IMR-90 (cell line): ENCODE results near the gene GCSH. TPM values are rescaled to one million over a fixed set of nuclear protein-coding genes. Genes with fewer than 3 reads are reported as not detected.

Source experiments
- ATAC-seq: fragments of 200-7000 bp; cut with Tn5 transposase; 2 replicates; pipeline ENCODE4 v1.9.1; 2020; ENCODE audit warnings: low read depth, mild to moderate bottlenecking, moderate library complexity
- BruUV-seq: library from RNA; stranded (reverse); fragments of 400-500 nt; replicated peaks from 2 replicates; lab custom pipeline; 2021; lab: Mats Ljungman, UMichigan
- CTCF ChIA-PET: fragments of 300-600 bp; formaldehyde crosslinking; extraction: SDS; loops from one replicate; lab custom pipeline; 2021; ENCODE audit warnings: antibody characterized with exemption; lab: Yijun Ruan, JAX
- POLR2A ChIA-PET: fragments of 300-600 bp; sonication (Branson Sonifier 250); formaldehyde crosslinking; loops from one replicate; lab custom pipeline; 2022; ENCODE audit warnings: antibody characterized with exemption; ENCODE audit not compliant: unreplicated experiment; lab: Charles Lee
- DNase-seq: peaks from one replicate; pipeline ENCODE4 v3.0.0; 2013
- H2AFZ ChIP-seq: replicated peaks from 2 replicates; pipeline ENCODE3; 2013; ENCODE audit warnings: low read length, mild to moderate bottlenecking; ENCODE audit not compliant: poor library complexity
- H2AK5ac ChIP-seq: 2 replicates; pipeline ENCODE4 v1.6.1; 2013; ENCODE audit warnings: low read depth, low read length, inconsistent platforms
- H2AK9ac ChIP-seq: replicated peaks from 2 replicates; pipeline ENCODE3; 2013; ENCODE audit warnings: mild to moderate bottlenecking, low read depth, low read length, moderate library complexity; ENCODE audit not compliant: poor library complexity
- H2BK120ac ChIP-seq: 2 replicates; pipeline ENCODE4 v1.6.1; 2013; ENCODE audit warnings: low read depth, low read length, inconsistent platforms
- H2BK15ac ChIP-seq: 3 replicates; pipeline ENCODE4 v1.6.1; 2013; ENCODE audit warnings: low read depth, low read length, inconsistent platforms
- H2BK20ac ChIP-seq: 2 replicates; pipeline ENCODE4 v1.6.1; 2013; ENCODE audit warnings: low read depth, mild to moderate bottlenecking, inconsistent platforms, low read length, moderate library complexity
- H2BK5ac ChIP-seq: 2 replicates; pipeline ENCODE4 v1.6.1; 2013; ENCODE audit warnings: mild to moderate bottlenecking, low read depth, low read length, inconsistent platforms; ENCODE audit not compliant: poor library complexity, severe bottlenecking
- H3K14ac ChIP-seq: replicated peaks from 2 replicates; pipeline ENCODE4 v1.6.1; 2013; ENCODE audit warnings: low read depth, low read length, inconsistent platforms
- H3K18ac ChIP-seq: 2 replicates; pipeline ENCODE4 v1.6.1; 2013; ENCODE audit warnings: low read depth, low read length, control low read depth
- H3K23ac ChIP-seq: 2 replicates; pipeline ENCODE4 v1.6.1; 2013; ENCODE audit warnings: low read depth, low read length, inconsistent platforms
- H3K27ac ChIP-seq: 2 replicates; pipeline ENCODE4 v1.5.1; 2013; ENCODE audit warnings: mild to moderate bottlenecking, control low read depth, low read length; ENCODE audit not compliant: insufficient read depth
- H3K27me3 ChIP-seq: 2 replicates; pipeline ENCODE4 v1.6.1; 2013; ENCODE audit warnings: low read length; ENCODE audit not compliant: control insufficient read depth, insufficient read depth
- H3K36me3 ChIP-seq: 2 replicates; pipeline ENCODE4 v1.6.1; 2013; ENCODE audit warnings: low read length, mixed read lengths; ENCODE audit not compliant: control insufficient read depth, insufficient read depth
- H3K4ac ChIP-seq: 2 replicates; pipeline ENCODE4 v1.6.1; 2013; ENCODE audit warnings: low read depth, low read length, inconsistent platforms
- H3K4me1 ChIP-seq: 2 replicates; pipeline ENCODE4 v1.6.1; 2013; ENCODE audit warnings: low read length, mixed read lengths; ENCODE audit not compliant: control insufficient read depth, insufficient read depth
- H3K4me2 ChIP-seq: 2 replicates; pipeline ENCODE4 v1.6.1; 2013; ENCODE audit warnings: low read depth, mild to moderate bottlenecking, control low read depth, low read length, moderate library complexity
- H3K4me3 ChIP-seq: 2 replicates; pipeline ENCODE4 v1.5.1; 2013; ENCODE audit warnings: low read depth, mild to moderate bottlenecking, control low read depth, low read length, moderate library complexity; ENCODE audit not compliant: insufficient read depth
- H3K56ac ChIP-seq: 2 replicates; pipeline ENCODE4 v1.6.1; 2013; ENCODE audit warnings: low read length, inconsistent platforms; ENCODE audit not compliant: insufficient read depth; ENCODE audit errors: extremely low read depth
- H3K79me1 ChIP-seq, 2 experiments: 2 replicates each; pipeline ENCODE4 v1.6.1; 2013; ENCODE audit warnings: low read length in 2 of 2, inconsistent platforms in 1 of 2, low read depth in 1 of 2
- H3K9ac ChIP-seq: 2 replicates; pipeline ENCODE4 v1.6.1; 2013; ENCODE audit warnings: low read depth, low read length, control low read depth
- H3K9me1 ChIP-seq: 2 replicates; pipeline ENCODE4 v1.6.1; 2013; ENCODE audit warnings: low read length, inconsistent platforms; ENCODE audit not compliant: insufficient read depth
- H3K9me3 ChIP-seq: 2 replicates; pipeline ENCODE4 v1.6.1; 2013; ENCODE audit warnings: low read length; ENCODE audit not compliant: control insufficient read depth, insufficient read depth
- H4K20me1 ChIP-seq: 2 replicates; pipeline ENCODE4 v1.6.1; 2013; ENCODE audit warnings: low read length, inconsistent platforms; ENCODE audit not compliant: insufficient read depth
- H4K5ac ChIP-seq: 2 replicates; pipeline ENCODE4 v1.6.1; 2013; ENCODE audit warnings: mild to moderate bottlenecking, low read depth, low read length, control low read depth
- H4K8ac ChIP-seq, 2 experiments: 2 replicates each; pipeline ENCODE4 v1.6.1; 2013; ENCODE audit warnings: low read depth in 2 of 2, low read length in 2 of 2, control low read depth in 1 of 2, inconsistent platforms in 1 of 2
- H4K91ac ChIP-seq: 2 replicates; pipeline ENCODE4 v1.6.1; 2013; ENCODE audit warnings: low read depth, low read length, inconsistent platforms; ENCODE audit not compliant: insufficient read depth
- MAFK ChIP-seq: IDR thresholded peaks from 2 replicates; pipeline ENCODE4 v1.6.1; 2012; ENCODE audit warnings: low read depth, low read length, improper control_type of control experiment
- WGBS, 2 experiments: methylation state at CpG; one replicate each; pipeline versions ENCODE4 v1.1.5 to v1.1.7; 2013; ENCODE audit warnings: missing lambda C conversion rate in 2 of 2; ENCODE audit not compliant: insufficient read length in 1 of 2; ENCODE audit errors: extremely low coverage in 2 of 2; 5-methylcytosine and 5-hydroxymethylcytosine counted together
- dilution Hi-C: fragments of 300-500 bp; cut with HindIII; formaldehyde crosslinking; loops from one replicate; pipeline ENCODE4 v1.14.3; 2018; ENCODE audit warnings: low sequenced_read_pairs; ENCODE audit not compliant: unreplicated experiment
- in situ Hi-C: fragments of 300-500 bp; cut with MboI; formaldehyde crosslinking; loops from 3 replicates; pipeline ENCODE4 v1.14.3; 2019; ENCODE audit warnings: low sequenced_read_pairs, inconsistent platforms, mixed read lengths
- intact Hi-C: fragments of 100-400 bp; cut with micrococcal nuclease; formaldehyde crosslinking; loops from 2 replicates; pipeline ENCODE4 v1.10.0; 2022
- polyA plus RNA-seq, 3 experiments: library from polyadenylated mRNA; depleted of rRNA; stranded (reverse); fragments of >200 nt; gene quantifications; 2 replicates each; pipeline ENCODE4 v1.2.3, GENCODE V29; 2012; ENCODE audit warnings: low replicate concordance in 1 of 3
- total RNA-seq: library from RNA; depleted of rRNA; stranded (reverse); fragments of >200 nt; gene quantifications from 2 replicates; pipeline ENCODE4 v1.2.3, GENCODE V29; 2012
- TF ChIP-seq, protein P1 (sequence below): fragments of 150-350 bp; IDR thresholded peaks from 2 replicates; pipeline ENCODE4 v1.6.1; 2017; ENCODE audit warnings: mild to moderate bottlenecking, antibody characterized with exemption, low read length, low read depth

Gene GCSH
- total and polyA plus RNA-seq, 2 of the 4 experiments (the other 2 are of a cell fraction): 9.3 to 21.2 TPM

DNA sequence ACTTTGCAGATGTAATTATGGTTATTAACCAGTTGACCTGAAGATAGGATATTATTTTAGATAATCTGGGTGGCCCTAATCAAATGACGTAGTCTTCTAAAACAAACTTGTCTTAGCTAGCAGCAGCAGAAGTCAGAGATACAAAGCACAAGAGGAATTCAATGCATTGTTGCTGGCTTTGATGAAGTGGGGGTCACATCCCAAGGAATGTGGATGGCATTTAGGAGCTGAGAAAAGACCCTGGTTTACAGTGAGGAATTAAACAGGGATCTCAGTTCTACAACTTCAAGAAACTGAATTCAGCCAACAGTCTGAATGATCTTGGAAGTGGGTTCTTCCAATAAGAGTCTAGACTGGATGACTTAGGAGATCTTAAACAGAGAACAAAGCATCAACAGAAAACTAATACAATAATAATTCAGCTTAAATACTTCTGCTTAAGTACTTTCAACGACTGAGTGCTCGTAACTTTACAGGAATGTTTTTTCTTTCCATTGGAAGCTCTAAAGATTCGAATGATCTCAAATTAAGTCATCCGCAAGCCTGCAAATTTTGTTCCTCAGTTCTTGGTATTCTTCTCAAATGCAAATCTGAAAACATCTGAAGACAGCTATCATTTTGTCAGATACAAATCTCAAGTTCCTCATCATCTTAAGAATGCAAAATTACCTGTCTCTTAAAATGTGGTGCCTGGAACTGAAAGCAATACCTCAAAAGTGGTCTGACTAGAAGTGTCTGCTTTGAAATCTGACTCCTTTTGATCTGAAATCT lies 22.4 kb downstream of the GCSH start:
- Histone ChIP-seq H4K20me1 (no peaks in the 10 kb centered on the region; the same call in 1 of the 2 replicates), H2BK120ac (no peak overlapping the region)

More for the DNA sequence above, 22.4 kb downstream of the GCSH start:
- peaks cover 3% of the 10 kb centered on the region; the same call in 1 of the 2 replicates for H3K4me1 ChIP-seq
- in situ Hi-C loops: no loop called here
- H4K91ac ChIP-seq: no peak overlapping the region
- dilution Hi-C loops: no loop called here
- H3K36me3 ChIP-seq: no peaks in the 10 kb centered on the region
- intact Hi-C loops: no loop called here
- H3K9me1 ChIP-seq: 0 out of 2 replicates have a peak, but pooled peaks cover 6% of the 10 kb centered on the region
- H3K23ac ChIP-seq: no peak overlapping the region
- TF ChIP-seq, protein P1, sequence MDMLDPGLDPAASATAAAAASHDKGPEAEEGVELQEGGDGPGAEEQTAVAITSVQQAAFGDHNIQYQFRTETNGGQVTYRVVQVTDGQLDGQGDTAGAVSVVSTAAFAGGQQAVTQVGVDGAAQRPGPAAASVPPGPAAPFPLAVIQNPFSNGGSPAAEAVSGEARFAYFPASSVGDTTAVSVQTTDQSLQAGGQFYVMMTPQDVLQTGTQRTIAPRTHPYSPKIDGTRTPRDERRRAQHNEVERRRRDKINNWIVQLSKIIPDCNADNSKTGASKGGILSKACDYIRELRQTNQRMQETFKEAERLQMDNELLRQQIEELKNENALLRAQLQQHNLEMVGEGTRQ: no peak
- no peak for TF ChIP-seq MAFK
- H3K9ac ChIP-seq: no peak overlapping the region
- DNase-seq: no peak
- H3K27ac ChIP-seq: no peak overlapping the region
- no TSS peak for BruUV-seq
- H3K56ac ChIP-seq: no peak overlapping the region
- no peak overlapping the region for H2BK15ac ChIP-seq
- 0 out of 4 replicates have a peak, but pooled peaks cover 0 to 4% of the 10 kb centered on the region in 2 experiments for H3K79me1 ChIP-seq
- H3K9me3 ChIP-seq: no peaks in the 10 kb centered on the region
- no peak for ATAC-seq
- H2AK9ac ChIP-seq: no peak overlapping the region
- no peak overlapping the region for H3K4me2 ChIP-seq
- no peak overlapping the region for H2BK20ac ChIP-seq
- WGBS, 2 experiments: 53% methylated on average over 4 of the region's 5 CpGs; no CpG with 5 or more reads in 1 of the 2 experiments
- no peak overlapping the region for H3K14ac ChIP-seq
- no peak overlapping the region for H3K4ac ChIP-seq
- H4K8ac ChIP-seq: no peak overlapping the region
- H2AFZ ChIP-seq: no peak overlapping the region
- POLR2A ChIA-PET: no interaction called here
- H3K27me3 ChIP-seq: no peaks in the 10 kb centered on the region
- no peak overlapping the region for H2AK5ac ChIP-seq
- H4K5ac ChIP-seq: no peak overlapping the region
- CTCF ChIA-PET: interaction anchor here (0.6 kb wide), 2 partner anchors 185 to 214 kb away, joined by 4 to 5 read pairs; no protein-coding TSS in a partner anchor
- no peak overlapping the region for H3K4me3 ChIP-seq
- no peak overlapping the region for H3K18ac ChIP-seq
- H2BK5ac ChIP-seq: no peak overlapping the region
